Liver (tissue), 9 donors: Measurements from ENCODE around the gene DMP1. TPM values are rescaled to one million over a fixed set of nuclear protein-coding genes. Genes with fewer than 3 reads are reported as not detected.

Experiments used
- DNase-seq: peaks from one replicate; pipeline ENCODE4 v3.0.0-alpha.2; 2017; ENCODE audit warnings: low spot score
- H3K27ac ChIP-seq, 2 donors: one replicate each; pipeline ENCODE4 v1.7.0; 2013; ENCODE audit warnings: inconsistent platforms in 2 of 2, low read length in 2 of 2, control low read depth in 1 of 2, low read depth in 1 of 2, mild to moderate bottlenecking in 1 of 2
- H3K27me3 ChIP-seq, 4 donors: one replicate each; pipeline versions ENCODE4 v1.6.1 to v1.7.0; 2013; ENCODE audit warnings: low read length in 3 of 4, inconsistent platforms in 1 of 4, mild to moderate bottlenecking in 1 of 4, moderate library complexity in 1 of 4; ENCODE audit not compliant: control insufficient read depth in 4 of 4, insufficient read depth in 4 of 4
- H3K36me3 ChIP-seq, 4 donors: one replicate each; pipeline versions ENCODE4 v1.6.1 to v1.7.0; 2013; ENCODE audit warnings: low read length in 3 of 4, mild to moderate bottlenecking in 3 of 4, low read depth in 1 of 4, moderate library complexity in 1 of 4; ENCODE audit not compliant: control insufficient read depth in 4 of 4, insufficient read depth in 3 of 4
- H3K4me1 ChIP-seq, 4 donors: one replicate each; pipeline versions ENCODE4 v1.6.1 to v1.7.0; 2013; ENCODE audit warnings: low read length in 3 of 4, mild to moderate bottlenecking in 3 of 4, moderate library complexity in 1 of 4; ENCODE audit not compliant: control insufficient read depth in 4 of 4, insufficient read depth in 4 of 4
- H3K4me3 ChIP-seq, 3 donors: one replicate each; pipeline versions ENCODE4 v1.6.1 to v1.7.0; 2013; ENCODE audit warnings: low read length in 3 of 3, control low read depth in 1 of 3, low read depth in 1 of 3, mild to moderate bottlenecking in 1 of 3
- H3K9ac ChIP-seq, 2 donors: one replicate each; pipeline ENCODE4 v1.7.0; 2013; ENCODE audit warnings: low read length in 2 of 2, mild to moderate bottlenecking in 2 of 2, moderate library complexity in 2 of 2, control low read depth in 1 of 2, low read depth in 1 of 2
- H3K9me3 ChIP-seq, 4 donors: one replicate each; pipeline versions ENCODE4 v1.6.1 to v1.7.0; 2013; ENCODE audit warnings: low read length in 3 of 4; ENCODE audit not compliant: control insufficient read depth in 4 of 4
- HNF4A ChIP-seq, 2 donors: conservative IDR thresholded peaks; 2 replicates each; pipeline ENCODE4 v1.6.1; 2016; ENCODE audit warnings: antibody characterized with exemption in 2 of 2, mild to moderate bottlenecking in 2 of 2
- WGBS: extraction: QIAGEN DNeasy Blood & Tissue Kit; methylation state at CpG from one replicate; pipeline ENCODE4 v1.1.7; 2013; 5-methylcytosine and 5-hydroxymethylcytosine counted together
- polyA plus RNA-seq, 2 donors: library from polyadenylated mRNA; stranded (reverse) in 1 of 2; unstranded in 1 of 2; fragments of 200-250 nt in 1 of 2; fragments of >200 nt in 1 of 2; fragmentation: Nextera tagmentation in 1 of 2; extraction: Ambion mirVana in 1 of 2; gene quantifications; one replicate each; pipeline versions ENCODE4 v1.2.1 to v1.2.3, GENCODE V29; 2013 to 2015
- total RNA-seq, 2 donors: library from RNA; depleted of rRNA; stranded (reverse); fragments of >200 nt; gene quantifications; one replicate each; pipeline ENCODE4 v1.2.3, GENCODE V29; 2014
- TF ChIP-seq, protein P1 (sequence below): IDR thresholded peaks from 2 replicates; pipeline ENCODE4 v1.6.1; 2016; ENCODE audit warnings: antibody characterized with exemption
- donor health status: healthy.
- donor health status: healthy.
- donor health status: healthy.
- donor health status: healthy.
- donor health status: healthy.

The DMP1 gene
- total and polyA plus RNA-seq, 4 donors = not detected

GRCh38 chr4:87707279-87707918, 57.3 kb downstream of the DMP1 start:
- Histone ChIP-seq H3K9me3 (no peaks in the 10 kb centered on the region), H3K4me1 (no peaks in the 10 kb centered on the region), H3K36me3 (no peaks in the 10 kb centered on the region), H3K9ac (no peak overlapping the region), H3K27ac (no peak overlapping the region), H3K27me3 (no peaks in the 10 kb centered on the region), H3K4me3 (no peak overlapping the region)
- DNase-seq = no peak
- WGBS = 78% methylated on average over 4 of the region's 4 CpGs
- TF ChIP-seq, protein P1, sequence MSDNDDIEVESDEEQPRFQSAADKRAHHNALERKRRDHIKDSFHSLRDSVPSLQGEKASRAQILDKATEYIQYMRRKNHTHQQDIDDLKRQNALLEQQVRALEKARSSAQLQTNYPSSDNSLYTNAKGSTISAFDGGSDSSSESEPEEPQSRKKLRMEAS = no peak
- no peak for TF ChIP-seq HNF4A (conservative IDR thresholded peaks at IDR 0.05)

Other genes with a start within 250 kb of the DMP1 start
- gene NUDT9, start 227.7 kb upstream of the DMP1 start, total RNA-seq = 10 to 100 TPM in 1 of 2 donors, 1 to 10 TPM in 1; 9.2 to 21.8 TPM
- 10 to 100 TPM; 32.1 to 37.3 TPM for gene NUDT9, start 227.7 kb upstream of the DMP1 start, polyA plus RNA-seq
- gene SPARCL1, start 120.9 kb upstream of the DMP1 start, total RNA-seq = 10 to 100 TPM in 1 of 2 donors, 1 to 10 TPM in 1; 1.9 to 25.8 TPM
- gene SPARCL1, start 120.9 kb upstream of the DMP1 start, polyA plus RNA-seq = 10 to 100 TPM; 10.6 to 16.1 TPM
- under 1 TPM in 1 of 2 donors, not detected in 1; under 0.01 TPM for gene DSPP, start 41.8 kb upstream of the DMP1 start, total RNA-seq
- not detected for gene DSPP, start 41.8 kb upstream of the DMP1 start, polyA plus RNA-seq
- not detected for gene IBSP, start 149.3 kb downstream of the DMP1 start, total RNA-seq
- not detected for gene IBSP, start 149.3 kb downstream of the DMP1 start, polyA plus RNA-seq
- not detected for gene MEPE, start 182.7 kb downstream of the DMP1 start, total RNA-seq
- under 1 TPM in 1 of 2 donors, not detected in 1; 0.07 TPM for gene MEPE, start 182.7 kb downstream of the DMP1 start, polyA plus RNA-seq